Activated naive CD4-positive, alpha-beta T cell treated with Interleukin-2 at 50 U/mL for 16 hours (primary cell): ENCODE data around the gene SENP6.
"Not testable (repeated sequence)": the region's sequence is repeated elsewhere in the genome, so short reads cannot be mapped to it uniquely, and the experiment has no call there.

Experiments used
- DNase-seq: peaks from one replicate; pipeline ENCODE4 v3.0.0-alpha.2; 2020

SENP6 gene

GRCh38 chr6:75601304-75602245, at the start of gene SENP6:
SENP6 (plus strand) TSS chr6:75601880; CDS start chr6:75602525, 645 bp downstream.
- DNase-seq = peak; percentile 73

- DNase-seq = no peak
Measured at GRCh38 chr6:75556240-75556639, 45.4 kb upstream of the SENP6 start.

- DNase-seq = no peak
Measured at GRCh38 chr6:75557068-75557467, 44.6 kb upstream of the SENP6 start.

- no peak for DNase-seq
Measured at GRCh38 chr6:75563032-75563431, 38.6 kb upstream of the SENP6 start.

GRCh38 chr6:75566137-75566767, 35.4 kb upstream of the SENP6 start:
- no peak for DNase-seq

- no peak for DNase-seq
Measured at GRCh38 chr6:75568100-75568499, 33.6 kb upstream of the SENP6 start.

- DNase-seq = no peak
Measured at GRCh38 chr6:75568965-75569364, 32.7 kb upstream of the SENP6 start.

- not testable (repeated sequence) for DNase-seq
Measured at GRCh38 chr6:75570671-75571070, 31.0 kb upstream of the SENP6 start.

GRCh38 chr6:75572072-75572471, 29.6 kb upstream of the SENP6 start:
- no peak for DNase-seq

- no peak for DNase-seq
Measured at GRCh38 chr6:75579951-75580350, 21.7 kb upstream of the SENP6 start.

GRCh38 chr6:75581231-75581630, 20.4 kb upstream of the SENP6 start:
- DNase-seq = no peak

GRCh38 chr6:75584552-75584951, 17.1 kb upstream of the SENP6 start:
- not testable (repeated sequence) for DNase-seq

GRCh38 chr6:75588948-75589347, 12.7 kb upstream of the SENP6 start:
- no peak for DNase-seq

- no peak for DNase-seq
Measured at GRCh38 chr6:75590370-75590769, 11.3 kb upstream of the SENP6 start.

- not testable (repeated sequence) for DNase-seq
Measured at GRCh38 chr6:75596380-75596779, 5.3 kb upstream of the SENP6 start.

- no peak for DNase-seq
Measured at GRCh38 chr6:75600768-75601167, 912 bp upstream of the SENP6 start.

- DNase-seq = peak; percentile 71
Measured at GRCh38 chr6:75602246-75603105, 796 bp downstream of the SENP6 start.

GRCh38 chr6:75603106-75603420, 1.4 kb downstream of the SENP6 start:
- DNase-seq = no peak

- no peak for DNase-seq
Measured at GRCh38 chr6:75604294-75604693, 2.6 kb downstream of the SENP6 start.

GRCh38 chr6:75605635-75606034, 4.0 kb downstream of the SENP6 start:
- no peak for DNase-seq

- no peak for DNase-seq
Measured at GRCh38 chr6:75608304-75608703, 6.6 kb downstream of the SENP6 start.

GRCh38 chr6:75608956-75609533, 7.4 kb downstream of the SENP6 start:
- DNase-seq = no peak
